Stimulated activated naive CD4-positive, alpha-beta T cell (primary cell): ENCODE results near the gene MEPCE.

Source experiments
- DNase-seq, 6 experiments: peaks; one replicate each; lab custom pipeline; 2025; lab: John Stamatoyannopoulos, UW

Gene MEPCE

DNA sequence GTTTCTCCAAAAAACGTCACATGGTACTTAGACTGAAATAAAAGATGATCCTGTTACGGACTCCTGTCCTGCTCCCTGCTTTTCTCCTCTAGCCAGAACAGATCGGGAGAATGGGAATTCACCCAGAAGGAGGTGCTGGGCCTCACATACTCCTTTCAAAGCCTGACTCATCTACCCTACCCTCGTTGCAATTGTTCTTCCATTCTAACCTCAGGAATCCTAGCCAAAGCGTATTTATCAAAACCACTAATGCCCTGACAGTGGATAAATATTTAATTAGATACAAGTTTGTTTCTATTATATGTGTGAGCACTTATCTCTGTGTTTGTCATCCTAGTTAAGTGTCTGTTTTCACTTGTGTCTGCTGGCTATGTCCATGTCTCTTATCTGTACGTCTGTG, 22.9 kb upstream of the MEPCE start:
- DNase-seq: no peak

DNA sequence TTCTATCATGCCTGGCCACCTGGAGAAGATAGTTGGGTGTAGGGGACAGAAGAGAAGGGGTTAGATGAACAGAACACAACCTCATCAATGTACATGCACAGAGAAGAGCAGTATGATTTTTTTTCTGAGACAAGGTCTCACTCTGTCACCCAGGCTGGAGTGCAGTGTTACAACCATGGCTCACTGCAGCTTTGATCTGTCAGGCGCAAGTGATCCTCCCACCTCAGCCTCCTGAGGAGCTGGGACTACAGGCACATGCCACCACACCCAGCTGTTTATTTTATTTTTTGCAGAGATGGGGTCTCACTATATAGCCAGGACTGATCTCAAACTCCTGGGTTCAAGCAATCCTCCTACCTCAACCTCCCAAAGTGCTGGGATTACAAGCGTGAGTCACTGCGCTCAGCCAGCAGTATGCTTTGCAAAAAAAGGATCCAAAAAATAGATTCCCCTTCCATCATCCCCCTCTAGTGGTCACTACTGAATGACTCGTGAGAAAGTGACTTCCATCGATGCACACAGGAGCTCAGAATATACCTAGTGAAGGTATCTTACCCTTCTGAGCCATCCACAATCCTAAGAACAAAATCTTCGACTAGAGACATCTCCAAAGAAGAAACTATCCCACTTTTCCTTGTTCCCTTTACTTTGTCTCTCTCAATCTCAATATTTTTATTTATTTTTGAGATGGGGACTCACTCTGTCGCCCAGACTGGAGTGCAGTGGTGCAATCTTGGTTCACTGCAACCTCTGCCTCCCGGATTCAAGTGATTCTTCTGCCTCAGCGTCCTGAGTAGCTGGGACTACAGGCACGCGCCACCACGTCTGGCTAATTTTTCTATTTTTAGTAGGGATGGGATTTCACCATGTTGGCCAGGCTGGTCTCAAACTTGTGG, 22.1 kb upstream of the MEPCE start:
- peak in 3 of 6 experiments; percentile 30 to 53 (median 49) for DNase-seq

DNA sequence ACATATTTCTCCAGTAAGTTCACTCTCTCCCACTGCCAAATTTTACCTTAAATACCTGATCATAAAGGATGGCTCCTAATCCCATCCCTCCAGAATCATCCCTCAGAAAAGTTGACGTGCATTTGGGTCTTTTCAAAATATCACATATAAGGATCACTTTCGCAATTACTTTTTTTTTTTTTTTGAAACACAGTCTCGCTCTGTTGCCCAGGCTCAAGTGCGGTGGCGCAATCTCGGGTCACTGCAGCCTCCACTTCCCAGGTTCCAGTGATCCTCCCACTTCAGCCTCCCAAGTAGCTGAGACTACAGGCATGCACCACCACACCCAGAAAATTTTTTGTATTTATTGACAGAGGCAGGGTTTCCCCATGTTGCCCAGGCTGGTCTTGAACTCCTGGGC, 18.5 kb upstream of the MEPCE start:
- DNase-seq: no peak

DNA sequence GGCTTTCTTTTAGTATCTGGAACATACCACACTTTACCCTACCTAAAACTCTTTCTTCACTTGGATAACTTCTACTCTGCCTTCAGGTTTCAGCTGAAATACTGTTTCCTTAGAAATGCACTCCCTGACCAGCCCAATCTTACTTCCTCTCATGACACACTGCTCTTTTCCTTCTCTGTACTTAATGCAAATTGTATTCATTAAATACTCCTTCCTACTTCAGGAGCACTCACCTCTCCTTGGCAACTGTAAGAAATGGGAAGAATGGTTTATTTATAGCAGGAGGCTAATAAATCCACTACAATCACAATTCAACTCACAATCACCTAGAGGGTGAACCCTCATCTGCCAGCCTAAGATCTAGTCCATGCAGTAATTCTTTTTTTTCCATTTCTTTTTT, 16.3 kb upstream of the MEPCE start:
- no peak for DNase-seq

DNA sequence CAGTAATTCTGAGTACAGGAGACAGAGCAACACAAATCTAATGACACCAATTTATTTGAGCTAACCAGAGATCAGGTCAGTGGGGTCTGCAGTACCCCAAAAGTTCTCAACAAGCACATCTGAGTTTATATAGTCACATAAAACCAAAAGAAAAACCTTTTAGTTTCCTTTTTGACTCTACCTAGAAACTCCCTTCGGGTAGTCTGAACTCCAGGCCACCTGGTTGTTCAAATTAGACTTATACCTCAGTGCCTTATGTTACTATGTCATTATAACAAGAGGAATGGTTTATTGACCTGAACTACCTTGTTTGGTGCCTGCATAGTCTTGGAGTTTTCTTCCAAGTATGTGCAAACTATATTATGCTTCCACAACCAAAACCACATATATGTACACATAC, 15.7 kb upstream of the MEPCE start:
- no peak for DNase-seq

DNA sequence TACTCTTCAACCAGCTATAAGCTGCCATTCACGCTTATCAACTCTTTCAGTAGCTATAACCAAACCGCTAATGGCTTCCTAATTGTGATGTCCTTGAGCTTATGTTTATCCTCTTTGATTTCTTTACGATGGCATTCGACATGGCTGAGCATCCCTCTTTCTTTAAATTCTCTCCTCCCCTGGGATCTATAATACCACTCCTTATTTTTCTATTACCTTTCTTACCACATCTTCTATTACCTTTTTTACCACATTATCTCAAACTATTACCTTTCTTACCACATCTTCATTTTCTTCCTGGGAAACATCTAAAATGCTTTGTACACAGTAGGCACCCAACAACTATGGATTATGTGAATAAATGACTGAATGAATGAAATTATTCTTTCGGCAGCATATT, 14.2 kb upstream of the MEPCE start:
- no peak for DNase-seq

DNA sequence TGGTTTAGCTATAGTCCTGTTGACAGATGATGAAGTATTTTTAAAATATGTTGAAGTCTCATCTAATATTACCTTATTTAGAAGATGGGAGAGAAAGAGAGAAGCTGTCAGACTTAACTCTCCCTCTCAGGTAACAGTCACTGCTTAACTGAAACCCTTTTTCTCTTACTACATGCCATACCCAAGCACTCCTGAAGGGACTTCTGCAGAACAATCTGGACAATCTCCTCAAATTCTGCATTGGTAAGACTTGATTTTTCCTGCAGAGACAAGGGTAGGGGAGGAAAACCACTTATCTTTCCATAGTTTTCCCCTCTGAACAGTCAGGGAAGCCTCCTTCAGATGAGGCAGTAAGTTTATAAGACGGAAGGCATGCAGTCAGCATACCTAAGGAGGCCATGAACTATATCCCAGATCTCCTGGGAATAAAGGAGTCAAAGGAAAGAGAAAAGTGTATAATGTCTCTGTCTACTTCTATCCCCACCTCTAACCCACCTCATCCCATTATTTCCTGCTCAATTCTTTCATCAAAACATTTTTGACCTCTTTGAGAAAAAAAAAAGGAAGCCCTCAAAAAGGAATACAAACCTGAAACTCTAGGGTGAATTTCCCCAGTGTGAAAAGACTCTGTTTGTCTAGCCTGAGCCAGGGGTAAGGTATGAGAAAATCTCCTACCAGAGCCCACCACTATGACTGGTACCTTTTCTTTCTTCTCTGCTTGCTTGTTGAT, 10.5 kb upstream of the MEPCE start:
- no peak for DNase-seq

DNA sequence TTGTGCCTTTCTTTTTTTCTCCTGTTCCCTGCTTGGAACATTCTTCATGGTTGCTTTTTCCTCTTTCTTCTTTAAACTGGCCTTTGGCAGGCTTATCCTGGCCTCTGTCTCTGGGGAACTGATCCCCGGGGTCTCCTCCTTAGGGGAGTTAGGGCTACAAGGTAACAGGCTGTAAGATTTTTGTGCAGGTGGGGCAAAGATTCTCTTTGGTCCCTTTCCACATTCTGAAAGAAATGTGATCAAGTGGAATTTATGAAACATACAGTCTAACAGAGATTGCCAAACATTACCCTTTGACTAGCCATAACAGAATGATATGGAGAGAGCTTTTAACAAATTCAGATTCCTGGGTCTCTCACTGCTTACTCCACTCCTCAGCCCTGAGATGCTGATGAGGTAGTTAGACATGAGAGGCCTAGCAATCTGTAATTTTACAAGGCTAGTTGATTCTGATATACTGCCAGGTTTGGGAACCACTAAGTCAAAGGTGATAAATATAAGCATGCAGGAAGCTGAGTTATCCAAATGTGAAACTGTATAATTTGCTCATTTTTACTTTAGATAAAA, 9.9 kb upstream of the MEPCE start:
- no peak for DNase-seq

DNA sequence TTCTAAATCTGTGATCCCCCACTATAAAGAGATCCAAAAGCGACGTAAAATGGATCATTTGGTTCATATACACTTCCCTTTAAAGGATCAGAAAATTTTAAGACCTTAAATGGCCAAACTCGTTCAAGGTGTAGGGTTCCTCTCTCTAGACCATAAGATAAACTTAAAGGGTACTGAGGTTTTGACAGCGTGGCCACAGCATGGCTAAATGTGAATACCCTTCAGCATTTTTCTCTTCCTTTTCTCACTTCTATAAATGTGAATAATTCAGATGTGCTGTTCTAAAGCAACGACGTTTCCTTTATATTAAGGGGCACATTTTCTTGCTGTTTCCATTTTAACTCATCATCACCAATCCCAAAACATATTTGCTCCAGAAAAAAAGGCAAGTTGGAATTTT, 6.3 kb upstream of the MEPCE start:
- no peak for DNase-seq

DNA sequence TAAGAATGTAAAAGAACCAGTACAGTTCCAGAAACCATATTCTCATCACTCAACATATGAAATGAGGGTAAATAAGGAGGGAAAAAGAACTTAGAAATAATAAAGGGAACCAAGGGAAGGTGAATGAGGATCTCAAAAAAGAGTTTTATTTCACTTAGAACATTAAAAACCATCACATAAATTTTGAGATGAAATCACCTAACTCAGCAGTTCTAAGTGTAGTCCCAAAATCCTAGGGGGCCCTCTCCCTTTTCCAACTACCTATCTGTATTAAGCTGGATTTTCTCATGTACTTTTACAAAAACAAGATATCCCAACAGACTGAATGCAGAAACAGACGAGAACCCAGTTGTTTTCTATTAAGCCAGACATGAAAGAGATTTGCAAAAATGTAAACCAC, 4.3 kb upstream of the MEPCE start:
- no peak for DNase-seq

DNA sequence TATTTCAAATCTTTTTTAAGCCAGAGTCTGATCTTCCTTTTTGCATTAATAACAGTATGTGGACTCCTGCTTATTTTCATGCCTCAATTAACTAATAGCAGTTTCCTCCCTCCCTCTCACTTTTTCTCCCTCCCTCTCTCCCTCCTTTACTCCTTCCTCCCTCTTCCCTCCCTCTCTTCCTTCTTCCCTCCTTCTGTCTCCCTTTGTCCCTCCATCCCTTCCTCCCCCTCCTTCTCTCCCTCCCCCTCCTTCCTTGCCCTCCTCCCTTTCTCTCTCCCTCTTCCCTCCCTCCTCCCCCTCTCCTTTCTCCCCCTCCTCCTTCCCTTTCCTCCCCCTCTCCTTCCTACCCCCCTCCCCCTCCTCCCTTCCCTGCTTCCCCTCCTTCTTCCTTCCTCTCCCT, 3.1 kb upstream of the MEPCE start:
- DNase-seq: no peak

DNA sequence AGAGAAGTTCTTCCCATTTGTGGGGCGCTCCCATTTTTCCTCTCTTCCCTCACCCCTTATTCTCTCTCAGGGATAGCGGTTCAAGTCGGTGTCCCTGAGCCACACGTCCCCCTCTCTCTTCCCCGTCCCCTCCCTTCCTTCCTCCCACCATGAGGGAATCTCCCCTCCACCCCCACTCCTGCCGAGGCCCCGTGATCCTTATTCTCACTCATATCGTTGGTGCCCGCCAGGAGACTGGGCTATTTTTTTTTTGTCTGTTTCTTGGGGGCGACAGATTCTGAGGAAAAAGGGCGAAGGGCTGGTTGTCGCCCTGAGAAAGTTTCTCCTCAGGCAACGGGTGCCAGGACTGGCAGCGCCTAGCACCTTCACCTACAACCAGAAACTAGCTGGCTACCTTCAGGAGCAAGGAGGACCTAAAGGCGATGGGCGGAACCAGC, 1.9 kb upstream of the MEPCE start:
- no peak for DNase-seq

DNA sequence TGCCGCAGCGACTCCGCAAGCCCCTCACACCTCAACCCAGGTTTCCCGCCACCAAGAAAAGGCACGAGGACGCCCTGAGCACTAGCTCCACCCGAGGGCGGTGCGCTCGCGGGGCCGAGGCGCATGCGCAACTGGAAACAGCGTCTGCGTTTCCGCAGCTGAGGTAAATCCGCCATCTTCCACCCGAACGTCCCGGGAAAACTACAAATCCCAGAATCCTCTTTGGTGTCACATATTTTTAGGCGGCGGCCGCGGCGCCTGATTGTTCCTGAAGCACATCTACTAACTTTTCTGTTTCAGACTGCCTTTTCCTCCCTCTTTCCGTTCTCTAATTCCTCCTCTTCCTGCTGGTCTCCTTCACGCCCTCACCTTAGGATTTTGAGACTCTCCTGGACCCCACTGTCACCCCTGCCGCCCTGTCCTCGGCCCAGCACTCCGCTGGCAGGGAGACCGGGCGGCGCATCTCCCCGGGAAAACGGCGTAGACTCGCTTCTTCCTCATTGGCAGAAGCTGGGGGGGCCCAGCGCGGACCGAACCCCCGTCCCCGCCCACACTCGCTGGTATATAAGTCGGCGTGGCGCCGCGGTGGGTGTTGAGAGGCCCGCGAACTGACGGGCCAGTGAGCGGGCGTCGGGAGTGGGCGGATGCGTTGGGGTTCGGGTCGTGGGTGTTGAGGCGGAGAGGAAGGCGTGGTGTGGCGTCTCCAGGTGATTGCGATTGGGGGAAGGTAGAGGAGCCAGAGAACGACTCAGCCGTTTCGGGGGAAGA, 1.2 kb upstream of the MEPCE start, which contains the start of gene ZCWPW1:
TSS of gene ZCWPW1 (minus strand) at position 505 of the 768 bp plus-strand sequence. CDS start 8,054 bp downstream, outside the sequence.
- DNase-seq: peak; percentile 95 to 99 (median 96)

DNA sequence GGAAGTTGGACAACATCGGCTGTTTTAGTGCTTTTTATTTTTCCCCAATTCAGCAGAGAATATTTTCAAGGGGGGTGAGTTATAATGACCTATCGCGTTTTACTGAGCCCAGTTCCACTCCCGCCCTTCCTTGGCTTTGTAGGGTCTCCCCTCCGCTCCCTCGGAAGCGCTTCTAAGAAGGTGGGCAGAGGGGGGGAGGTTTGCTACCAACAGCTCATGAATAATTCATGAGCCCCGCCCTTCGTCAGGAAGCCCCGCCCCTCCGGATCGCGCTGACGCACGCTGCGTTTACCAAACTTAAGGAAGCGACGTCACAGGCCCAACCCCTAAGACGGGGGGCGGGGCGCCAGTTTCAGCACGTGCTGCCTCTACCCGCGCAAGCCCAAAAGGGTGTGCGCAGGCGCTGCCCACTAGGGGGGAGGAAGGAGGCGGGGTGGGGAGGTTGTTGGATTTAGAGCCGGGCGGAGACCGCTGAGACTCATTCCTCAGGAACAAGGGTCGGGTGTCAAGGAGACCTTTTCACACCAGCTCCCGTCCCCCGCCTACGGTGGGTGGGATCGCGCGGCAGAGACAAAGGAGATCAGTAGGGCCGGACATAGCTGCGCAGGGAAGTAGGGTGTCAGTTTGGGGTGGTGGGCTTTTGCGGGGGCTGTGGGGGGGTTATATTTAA, 529 bp upstream of the MEPCE start:
- peak; percentile 99 to 100 (median 100) for DNase-seq

DNA sequence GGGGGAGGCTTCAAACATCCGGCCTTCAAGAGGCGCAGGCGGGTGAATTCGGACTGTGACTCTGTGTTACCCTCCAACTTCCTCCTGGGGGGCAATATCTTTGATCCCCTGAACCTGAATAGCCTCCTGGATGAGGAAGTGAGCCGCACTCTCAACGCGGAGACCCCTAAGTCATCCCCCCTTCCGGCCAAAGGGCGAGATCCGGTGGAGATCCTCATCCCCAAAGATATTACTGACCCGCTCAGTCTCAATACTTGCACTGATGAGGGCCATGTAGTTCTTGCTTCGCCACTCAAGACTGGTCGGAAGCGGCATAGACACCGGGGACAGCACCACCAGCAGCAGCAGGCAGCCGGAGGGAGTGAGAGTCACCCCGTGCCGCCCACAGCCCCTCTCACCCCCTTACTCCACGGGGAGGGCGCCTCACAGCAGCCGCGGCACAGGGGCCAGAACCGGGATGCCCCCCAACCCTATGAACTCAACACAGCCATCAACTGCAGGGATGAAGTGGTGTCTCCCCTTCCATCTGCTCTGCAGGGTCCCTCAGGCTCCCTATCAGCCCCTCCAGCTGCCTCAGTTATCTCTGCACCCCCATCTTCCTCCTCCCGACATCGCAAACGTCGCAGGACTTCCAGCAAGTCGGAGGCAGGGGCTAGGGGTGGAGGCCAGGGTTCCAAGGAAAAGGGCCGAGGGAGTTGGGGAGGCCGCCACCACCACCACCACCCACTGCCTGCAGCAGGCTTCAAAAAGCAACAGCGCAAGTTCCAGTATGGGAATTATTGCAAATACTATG, 1.1 kb downstream of the MEPCE start:
- peak in 4 of 6 experiments; percentile 15 to 48 (median 38) for DNase-seq

DNA sequence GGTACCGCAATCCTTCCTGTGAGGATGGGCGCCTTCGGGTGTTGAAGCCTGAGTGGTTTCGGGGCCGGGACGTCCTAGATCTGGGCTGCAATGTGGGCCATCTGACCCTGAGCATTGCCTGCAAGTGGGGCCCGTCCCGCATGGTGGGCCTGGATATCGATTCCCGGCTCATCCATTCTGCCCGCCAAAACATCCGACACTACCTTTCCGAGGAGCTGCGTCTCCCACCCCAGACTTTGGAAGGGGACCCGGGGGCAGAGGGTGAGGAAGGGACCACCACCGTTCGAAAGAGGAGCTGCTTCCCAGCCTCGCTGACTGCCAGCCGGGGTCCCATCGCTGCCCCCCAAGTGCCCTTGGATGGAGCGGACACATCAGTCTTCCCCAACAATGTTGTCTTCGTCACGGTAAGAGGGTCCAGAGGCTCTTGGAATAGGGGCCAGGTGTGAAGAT, 1.7 kb downstream of the MEPCE start:
- no peak for DNase-seq

DNA sequence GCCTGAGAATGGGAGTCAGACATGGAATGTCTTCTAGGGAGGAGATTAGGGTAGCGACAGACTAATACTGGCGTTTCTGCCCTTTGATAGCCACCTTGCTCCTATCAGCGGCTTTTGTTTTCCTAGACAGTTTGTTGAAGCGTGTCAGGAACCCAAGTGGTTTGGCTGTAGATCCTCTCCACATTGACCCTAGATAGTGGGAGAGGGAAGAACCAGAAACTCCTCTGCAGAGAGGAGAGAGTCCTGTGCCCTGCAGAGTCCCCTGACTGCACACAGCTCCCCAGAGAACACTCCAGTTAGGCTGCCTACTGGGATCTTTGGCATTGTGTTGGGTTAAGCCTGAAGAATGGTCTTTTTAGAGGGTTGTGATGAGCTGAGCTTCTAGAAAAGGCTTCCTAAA, 2.4 kb downstream of the MEPCE start:
- DNase-seq: no peak

DNA sequence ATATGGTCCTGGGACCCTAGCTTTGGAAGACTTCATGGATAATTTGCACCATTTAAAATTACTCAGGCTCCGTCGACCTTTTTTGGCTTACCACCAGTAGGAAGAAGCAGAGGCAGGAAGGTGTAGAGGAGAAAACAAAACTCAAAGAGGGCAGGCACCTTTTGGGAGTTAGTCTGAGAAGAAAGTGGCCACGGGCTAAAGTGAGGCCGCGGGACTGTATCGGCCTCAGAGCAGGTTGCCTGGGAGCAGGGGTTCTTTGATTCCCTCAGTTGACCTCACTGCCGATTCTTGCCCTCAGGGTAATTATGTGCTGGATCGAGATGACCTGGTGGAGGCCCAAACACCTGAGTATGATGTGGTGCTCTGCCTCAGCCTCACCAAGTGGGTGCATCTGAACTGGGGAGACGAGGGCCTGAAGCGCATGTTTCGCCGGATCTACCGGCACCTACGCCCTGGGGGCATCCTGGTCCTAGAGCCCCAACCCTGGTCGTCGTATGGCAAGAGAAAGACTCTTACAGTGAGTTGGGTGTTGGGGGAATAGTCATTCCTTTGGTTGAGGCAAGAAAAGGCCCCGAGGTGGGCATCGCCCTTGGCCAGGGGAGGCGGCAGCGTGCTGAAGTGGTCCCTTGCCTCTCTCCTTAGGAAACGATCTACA, 3.1 kb downstream of the MEPCE start:
- no peak for DNase-seq

DNA sequence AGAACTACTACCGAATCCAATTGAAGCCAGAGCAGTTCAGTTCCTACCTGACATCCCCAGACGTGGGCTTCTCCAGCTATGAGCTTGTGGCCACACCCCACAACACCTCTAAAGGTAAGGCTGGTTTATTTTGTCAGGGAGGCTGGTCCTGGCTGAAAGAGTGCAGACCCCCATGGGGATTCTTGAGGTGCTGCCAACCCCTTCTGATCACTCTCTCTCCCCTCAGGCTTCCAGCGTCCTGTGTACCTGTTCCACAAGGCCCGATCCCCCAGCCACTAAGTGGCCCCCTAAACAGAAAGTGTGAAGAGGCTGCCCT, 3.6 kb downstream of the MEPCE start:
- DNase-seq: no peak
